Glomerular visceral epithelial cell (primary cell): ENCODE measurements around the gene TMEM151B.

Source experiments
- DNase-seq: peaks from one replicate; pipeline ENCODE4 v3.0.0-alpha.2; 2016; ENCODE audit errors: extremely low spot score

TMEM151B gene

DNA sequence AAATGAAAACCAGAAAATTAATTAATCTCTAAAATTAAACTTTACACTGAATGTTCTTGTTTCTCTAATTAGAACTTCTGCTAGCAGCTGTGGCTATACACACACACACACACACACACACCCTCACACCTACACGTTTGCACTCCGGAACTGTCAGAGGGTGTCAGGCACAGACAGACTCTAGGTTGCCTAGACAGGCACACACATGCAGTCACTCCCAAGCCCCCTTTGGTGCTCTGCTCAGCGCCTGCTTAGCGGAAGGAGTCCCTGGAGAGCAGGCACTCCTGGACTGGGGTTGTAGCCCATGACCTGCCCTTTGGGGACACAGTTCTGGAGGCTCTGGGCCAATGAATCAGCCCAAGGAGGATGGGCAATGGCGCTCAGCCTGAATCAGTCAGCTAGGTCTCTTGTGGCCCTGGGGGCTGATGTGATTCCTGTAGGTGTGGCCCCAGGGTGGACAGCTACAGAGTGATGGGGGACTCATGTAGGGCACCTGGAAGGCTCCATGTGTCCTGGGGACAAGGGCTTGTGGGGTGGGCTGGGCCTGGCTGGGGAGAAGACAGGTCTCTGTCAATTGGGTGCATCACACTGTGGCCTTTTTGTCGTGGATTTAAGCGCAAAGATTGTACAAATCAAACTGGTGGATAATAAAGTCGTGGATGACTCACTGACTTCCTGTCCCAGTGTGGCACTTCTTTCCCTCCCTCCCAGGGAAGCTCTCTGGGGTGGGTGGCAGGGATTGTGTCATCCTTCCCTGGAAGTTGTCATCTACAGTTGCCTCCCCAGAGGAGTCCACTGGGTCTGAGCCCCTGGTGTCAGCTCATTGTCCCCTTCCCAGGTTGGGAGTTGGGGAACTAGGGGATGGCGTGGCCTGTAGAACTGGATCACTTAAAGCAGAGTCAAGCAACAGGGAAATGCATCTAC, 8.8 kb downstream of the TMEM151B start:
- DNase-seq, result no peak

DNA sequence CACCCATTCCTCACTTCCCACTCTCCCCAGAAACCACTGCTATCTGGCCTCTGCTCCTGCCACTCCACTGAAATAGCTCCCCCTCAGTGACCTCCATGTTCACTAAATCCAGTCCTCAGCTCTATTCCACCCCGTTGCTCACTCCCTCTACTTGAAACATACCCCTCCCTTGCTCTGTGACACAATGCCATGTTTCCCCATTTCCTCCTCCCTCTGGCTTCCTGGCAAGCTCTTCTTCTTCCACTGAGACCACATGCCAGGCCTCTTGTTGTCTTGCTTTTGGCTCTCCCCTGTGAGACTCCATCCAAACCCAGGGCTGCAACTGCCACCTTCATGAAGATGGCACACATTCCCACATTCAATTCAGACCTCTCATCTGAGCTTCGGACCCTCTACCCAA, 13.9 kb downstream of the TMEM151B start:
- DNase-seq, result no peak

DNA sequence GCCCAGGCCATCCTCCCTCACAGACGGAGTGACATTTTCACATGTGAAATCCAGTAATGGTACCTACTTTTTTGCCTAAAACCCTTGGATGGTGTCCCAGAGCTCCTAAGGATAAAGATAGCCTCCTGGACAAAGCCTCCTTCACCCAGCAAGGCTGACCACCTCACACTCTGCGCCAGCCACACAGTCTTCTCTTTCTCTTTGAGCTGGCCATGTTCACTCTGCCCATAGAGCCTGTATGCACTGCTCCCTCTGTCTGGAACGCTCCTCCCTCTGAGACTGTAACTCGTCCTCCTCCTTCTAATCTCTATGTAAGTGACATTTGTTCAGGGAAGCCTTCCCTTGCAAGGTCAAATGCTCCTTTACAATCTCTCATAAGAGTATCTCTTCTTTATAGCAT, 14.6 kb downstream of the TMEM151B start:
- DNase-seq, result no peak

DNA sequence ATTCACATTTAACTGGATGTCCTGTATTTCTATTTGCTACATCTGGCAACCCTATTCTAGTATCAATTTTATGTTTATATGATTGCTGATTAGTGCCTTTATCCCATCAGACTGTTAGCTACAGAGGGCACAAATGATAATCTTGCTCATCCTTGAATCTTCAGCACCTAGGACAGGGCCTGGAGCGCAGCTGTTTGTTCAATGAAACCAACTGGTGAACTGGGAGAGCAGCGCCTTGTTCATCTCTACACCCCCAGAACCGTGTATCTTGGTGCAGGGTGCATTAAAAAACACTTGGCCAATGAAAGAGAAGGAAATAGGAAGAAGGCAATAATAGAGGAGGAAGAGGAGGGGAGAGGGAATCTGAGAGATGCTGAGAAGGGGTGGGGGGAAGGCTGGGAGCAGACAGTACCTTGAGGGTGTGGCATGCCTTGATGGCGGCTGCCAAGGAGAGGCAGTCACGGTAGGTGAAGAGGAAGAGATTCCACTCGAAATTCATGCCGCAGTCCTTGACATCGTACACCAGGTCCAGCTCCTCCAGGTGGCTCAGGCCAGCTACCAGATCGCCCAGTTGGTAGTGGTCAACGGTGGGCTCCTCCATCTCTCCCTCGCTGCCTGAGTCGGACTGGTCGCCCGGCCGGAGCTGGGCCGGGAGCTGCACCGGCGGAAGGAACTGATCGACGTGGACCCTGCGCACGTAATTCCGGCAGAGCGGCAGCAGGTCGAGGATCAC, 15.5 kb downstream of the TMEM151B start:
- no peak for DNase-seq

DNA sequence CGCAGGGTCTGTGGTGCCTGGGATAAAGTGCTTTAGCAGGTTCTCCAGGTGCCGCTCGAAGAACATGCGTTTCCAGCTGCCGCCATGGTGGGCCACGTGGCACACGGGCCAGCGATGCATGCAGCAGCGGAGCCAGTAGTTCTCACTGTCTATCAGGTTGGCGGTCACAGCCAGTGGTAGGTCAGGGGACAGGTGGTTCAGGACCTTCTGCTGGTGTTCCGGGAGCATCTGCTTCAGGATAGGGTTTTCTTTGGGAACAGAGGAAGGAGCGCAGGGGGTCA, 16.0 kb downstream of the TMEM151B start:
- DNase-seq, result no peak

DNA sequence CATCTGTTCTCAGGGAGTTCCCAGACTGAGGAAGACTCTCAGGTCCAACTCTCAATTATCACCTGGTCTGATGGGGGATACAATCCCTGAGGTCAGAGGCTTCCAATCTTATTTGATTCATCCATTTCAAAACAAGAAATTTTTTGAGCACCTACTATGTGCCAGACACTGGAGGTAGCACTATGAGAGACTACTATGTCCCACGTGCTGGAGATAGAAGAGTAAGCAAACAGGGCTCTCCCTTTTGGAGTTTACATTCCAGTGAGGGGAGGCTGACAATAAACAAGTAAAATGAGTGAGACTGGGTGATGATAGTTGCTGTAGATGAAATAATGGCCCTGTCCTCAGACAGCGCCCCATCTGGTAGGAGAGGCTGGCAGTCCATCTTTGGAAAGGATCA, 16.5 kb downstream of the TMEM151B start:
- no peak for DNase-seq

DNA sequence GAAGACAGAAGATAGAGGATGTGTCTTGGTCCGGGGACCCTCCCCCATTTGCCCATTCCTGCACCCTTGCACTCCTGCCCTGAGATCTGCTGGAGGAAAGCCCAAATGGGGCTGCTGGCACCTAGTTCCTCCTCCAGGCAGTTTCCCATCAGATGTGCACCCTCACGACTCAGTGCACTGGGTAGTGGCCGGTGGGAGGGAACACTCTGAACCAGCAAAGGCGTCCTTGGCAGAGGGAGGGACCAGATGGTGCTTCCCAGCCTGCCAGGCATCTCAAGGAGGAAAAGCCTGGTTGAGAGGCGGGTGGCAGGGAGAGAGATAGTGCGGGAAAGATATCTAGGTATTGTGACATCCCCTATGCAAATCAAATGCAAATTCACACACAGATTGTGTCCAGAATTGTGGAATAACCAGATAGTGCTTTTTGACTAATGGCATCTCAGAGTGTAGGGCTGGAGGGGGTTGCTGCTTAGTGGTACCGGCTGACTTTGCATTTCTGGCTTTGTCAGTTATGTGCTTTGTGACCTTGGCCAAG, 19.5 kb downstream of the TMEM151B start:
- no peak for DNase-seq

DNA sequence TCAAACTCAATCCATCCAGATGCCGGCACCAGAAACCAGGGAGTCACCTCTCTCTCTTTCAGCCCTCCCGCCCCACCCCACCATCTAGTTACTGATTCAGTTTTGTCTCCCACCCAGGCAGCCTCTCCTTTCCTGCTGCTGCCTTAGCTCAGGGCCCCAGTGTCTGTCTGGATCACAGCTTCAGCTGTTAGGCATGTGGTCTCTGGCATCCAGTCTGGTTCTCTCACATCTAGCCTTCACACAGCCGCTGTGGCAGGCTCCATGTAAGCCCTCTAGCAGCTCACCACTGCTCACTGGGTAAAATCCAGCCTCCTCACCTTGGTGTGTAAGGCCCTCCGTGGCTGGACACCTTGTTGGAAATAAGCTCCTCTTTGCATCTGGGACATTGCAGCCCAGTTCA, 21.6 kb downstream of the TMEM151B start:
- DNase-seq, result no peak

DNA sequence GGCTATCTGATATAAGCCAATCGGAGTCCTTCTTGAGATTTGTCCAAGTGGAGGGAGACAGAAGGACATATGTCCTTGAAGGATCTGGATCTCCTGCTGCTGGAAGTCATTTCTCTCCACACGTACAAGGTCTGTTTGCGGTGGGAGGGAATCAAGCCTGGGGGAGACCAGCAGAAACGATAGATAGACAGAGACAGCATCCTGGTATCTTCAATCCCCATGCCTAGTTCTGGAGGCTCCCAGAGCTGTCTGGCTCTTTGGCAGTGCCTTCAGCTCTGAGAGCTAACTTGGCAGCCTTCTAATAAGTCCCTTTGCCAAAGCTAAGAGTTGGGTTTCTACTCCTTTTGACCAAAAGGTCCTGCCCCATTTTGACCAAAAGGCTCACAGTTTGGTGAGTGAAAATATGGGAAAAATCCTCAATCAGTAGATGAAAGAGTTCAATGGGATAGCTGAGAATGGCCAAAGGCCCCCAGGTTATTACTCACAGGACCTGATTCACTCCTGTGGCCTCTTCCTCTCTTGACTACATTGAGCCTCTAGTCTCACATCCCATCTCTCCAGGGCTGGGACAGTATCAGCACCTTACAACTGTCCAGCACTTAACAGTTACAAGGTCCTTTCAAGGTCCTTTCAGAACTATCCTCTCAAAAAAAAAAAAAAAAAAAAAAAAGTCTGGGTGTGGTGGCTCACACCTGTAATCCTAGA, 22.6 kb downstream of the TMEM151B start:
- DNase-seq, result no peak

DNA sequence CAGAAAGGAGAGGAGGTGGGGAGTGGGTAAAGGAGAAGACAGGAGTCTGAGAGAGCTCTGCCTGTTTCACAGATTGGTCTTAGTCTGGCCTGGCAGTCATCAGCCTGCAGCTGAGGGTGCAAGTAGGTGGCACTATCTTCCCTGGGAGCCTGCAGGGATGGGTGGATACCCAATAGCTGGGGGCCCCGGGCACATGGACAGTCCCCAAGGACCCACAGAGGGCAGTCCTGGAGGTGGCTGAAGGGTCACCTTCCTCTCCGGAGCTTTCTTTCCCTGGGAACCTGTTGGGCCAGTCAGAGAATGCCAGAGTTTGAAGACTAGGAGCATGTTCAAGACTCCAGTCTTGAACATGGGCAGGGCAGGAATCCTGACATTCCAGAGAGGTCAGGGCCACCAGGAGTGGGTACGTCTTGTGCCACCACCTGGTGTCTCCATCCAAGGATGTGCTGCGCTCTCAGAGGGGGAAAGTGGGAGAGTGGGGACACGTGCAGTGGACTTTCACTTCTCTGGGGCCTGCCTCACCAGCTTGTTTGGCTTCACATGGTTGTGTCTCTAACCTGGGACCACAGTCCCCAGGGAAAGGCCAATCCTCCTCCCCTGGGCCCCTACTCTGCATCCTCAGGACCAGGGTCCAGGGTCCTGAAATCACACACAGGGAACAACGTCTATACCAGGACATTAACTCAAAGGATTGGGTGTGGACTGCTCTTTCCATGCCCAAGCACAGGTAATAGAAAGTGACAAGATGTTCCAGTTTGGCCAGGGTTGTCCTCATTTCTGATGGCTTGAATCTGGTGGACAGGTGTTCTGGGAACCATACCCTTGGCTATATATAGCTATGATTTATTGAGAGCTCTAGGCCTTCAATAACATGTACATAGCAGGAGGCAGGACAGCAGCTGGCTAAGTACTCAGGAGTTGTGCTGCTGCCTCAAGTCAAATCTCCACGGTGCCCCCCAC, 24.9 kb downstream of the TMEM151B start:
- DNase-seq, result no peak

DNA sequence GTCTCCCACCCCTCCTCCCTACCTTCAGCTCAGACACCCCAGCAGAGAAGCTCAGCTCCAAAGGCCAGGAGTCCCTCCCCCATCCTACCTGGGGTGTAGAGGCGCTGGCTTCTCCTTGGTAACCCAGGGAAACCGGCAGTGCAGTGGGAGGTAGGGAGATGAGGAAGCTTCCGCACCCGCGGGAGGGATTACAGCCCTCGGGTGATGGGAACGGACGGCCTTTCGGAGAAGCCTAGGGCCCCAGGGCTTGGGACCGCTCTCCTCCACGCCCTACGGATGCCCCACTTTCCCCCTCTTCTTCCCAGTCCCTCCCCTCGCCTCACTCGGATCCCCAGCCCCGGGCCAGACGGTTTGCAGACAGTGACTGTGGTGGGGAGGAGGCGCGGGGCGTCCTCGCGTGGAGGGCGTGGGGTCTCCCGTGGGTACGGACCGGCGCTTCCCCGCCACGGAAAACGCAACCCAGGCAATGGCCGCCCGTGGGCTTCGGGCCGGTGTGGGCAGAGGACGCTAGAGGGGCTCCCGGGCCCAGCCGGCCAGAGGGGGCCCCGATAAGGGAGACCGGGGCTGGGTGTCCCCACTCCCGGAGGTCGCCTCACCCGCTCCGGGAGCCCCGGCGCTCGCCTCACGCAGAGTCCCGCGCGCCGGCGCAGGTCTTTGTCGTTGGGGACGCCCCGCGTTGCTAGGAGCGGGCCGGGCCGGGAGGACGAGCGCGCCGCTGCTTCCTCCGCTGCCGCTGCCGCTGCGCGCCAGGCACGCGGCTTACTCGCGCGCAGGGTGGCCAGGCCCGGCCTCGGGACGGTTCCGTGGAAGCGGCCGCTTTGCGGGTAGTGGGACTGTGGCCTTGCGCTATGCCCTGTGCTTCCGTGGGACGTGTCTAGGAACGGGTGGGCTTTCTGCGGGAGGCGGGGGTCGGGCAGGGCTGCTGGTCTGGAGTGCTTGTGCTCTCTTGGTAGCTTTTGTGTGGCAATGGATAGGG, 27.1 kb downstream of the TMEM151B start:
- DNase-seq, result peak; percentile 27

DNA sequence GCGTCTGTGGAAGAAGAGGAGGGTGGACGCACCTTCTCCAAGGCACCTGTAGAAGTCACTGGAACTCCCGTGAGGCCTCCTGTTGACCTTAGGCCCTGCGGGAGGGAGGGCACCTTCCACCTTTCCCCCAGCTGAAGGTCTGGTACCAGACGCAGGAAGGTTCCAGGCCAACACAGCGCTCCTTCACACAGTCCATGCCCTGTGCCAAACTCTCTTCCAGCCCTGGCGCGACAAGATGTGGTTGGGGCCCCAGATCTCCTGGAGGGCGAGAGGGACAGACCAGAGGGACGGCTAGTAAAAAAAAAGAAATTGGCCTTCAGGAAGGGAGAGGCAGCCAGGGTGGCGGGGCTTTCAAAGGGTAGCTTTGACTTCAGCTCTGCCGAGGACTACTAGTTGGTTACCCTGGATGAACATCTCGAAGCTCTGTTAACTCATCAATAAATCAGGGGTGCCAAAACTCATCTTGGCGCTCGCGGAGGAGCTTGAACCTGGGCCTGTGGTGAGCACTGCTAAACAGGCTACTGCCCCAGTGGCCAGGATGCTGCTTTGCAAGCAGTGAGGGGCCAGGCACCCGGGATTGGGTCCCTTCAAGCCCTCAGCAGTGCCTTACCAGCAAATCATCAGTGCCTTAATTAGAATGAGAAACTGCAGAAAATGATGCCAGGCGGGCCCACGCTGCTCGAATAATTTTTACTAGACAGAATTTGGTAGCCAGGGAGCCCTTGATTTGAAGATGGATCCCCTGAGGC, 28.0 kb downstream of the TMEM151B start:
- no peak for DNase-seq

DNA sequence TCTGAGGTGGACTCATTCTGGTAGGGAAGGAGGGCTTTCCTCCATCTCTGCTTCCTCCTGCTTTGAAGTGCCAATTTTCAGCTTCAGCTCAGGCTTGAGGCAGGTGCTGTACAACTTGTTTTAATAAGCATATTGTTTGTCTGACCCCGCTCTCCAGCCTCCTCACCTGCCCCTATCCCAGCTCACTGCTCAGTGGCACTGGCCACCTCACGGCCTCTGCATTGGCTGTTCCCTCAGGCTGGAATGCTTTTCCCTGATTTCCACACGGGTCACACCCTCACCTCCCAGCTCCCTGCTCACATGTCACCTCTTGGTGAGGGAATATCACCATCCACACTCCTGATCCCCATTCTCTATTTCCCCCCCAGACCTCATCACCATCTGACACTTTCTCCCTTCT, 28.6 kb downstream of the TMEM151B start:
- no peak for DNase-seq

DNA sequence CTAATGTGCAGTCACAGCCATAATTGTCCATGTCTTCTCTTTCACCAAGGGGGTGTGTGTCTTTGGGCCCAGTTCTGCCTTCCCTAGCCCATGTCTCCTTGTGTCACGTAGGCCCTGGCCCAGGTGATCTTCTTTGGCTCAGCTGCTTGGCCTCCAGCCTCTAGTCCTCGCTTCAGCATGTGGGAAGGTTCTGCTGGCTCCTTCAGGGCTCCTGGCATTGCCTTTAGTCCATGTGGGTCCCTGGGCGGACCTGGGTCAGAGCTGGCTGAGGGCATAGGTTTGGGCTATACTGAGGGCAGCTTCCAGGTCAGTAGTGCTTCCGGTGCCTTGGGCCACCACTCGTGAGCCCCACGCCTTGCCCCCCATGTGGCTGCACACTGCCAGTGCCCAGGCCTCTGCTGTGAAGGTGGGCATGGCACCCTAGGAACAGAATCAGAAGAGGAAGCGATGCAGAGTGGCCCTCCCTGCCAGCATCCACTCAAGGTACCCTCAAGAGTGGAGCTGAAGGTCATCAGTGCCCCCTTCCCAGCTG, 30.1 kb downstream of the TMEM151B start:
- no peak for DNase-seq

DNA sequence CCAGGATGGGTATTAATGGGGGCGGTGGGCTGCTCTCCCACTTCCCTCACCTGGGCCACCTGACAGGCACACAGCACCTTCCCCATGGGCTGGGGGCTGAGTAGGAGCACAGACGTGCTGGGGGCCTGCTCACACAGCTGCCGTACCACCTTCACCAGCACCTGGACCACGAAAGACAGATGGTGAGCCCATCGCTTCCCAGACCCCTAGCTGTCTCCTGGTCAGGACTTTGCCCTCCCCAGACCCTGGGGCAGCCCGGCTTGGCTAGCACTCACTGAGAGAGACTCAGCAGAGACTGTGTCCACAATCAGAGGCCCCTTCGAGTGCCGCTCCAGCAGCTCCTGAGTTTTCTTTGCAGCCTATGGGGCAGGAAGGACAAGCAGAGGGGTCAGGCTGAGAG, 30.9 kb downstream of the TMEM151B start:
- no peak for DNase-seq

DNA sequence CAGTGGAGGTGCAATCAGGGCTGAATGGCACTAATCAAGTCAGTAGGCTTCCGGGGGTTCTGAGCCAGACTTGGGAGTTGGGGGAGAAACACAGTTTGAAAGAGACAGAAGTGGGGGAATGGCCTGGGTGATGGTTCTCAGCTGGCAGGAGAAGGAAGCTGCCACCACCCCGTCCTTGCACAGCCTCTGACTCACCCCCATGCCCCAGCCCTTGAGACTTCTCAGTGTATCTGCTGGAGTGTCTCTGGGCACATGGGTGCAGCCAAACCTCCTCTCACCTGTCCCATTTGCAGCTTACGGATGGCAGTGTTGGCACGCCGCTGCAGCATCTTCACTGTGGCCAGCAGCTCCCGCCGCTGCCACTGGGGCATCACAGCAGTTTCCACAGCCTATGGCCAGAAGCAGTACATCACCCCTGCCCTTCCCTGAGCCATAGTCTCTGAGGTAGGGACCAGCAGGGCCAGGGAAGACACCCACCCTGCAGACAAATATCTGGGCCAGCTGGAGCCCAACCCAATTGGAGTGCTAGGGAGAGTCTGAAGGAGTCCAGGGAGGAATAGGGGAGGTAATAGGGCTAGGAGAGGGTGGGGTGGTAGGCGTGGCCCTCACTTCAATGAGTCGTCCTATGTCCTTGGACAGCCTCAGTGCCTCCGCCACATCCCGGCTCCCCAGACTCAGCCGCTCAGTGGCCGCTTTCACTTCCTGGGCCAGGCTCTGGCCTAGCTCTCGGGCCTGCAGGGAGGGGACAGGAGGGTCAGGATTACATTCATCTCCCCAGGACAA, 31.7 kb downstream of the TMEM151B start:
- no peak for DNase-seq

DNA sequence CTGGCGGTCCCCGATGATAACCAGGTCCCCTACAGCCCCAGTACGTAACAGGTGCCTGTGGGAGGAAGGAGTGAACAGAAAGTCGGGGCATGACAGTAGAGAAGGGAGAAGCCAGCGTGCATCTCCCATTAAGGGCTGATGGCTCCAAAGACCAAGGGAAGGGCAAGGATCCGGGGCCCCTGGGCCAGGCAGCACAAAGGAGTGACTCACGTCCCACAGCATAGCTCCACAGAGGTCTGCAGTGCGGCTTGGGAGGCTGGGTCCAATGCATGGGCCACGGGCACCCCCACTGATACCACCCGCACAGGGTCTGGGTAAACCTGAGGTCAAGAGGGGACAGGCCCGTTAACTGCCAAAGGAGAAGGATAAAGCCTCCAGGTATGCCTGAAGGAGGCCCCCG, 32.6 kb downstream of the TMEM151B start:
- DNase-seq, result no peak

DNA sequence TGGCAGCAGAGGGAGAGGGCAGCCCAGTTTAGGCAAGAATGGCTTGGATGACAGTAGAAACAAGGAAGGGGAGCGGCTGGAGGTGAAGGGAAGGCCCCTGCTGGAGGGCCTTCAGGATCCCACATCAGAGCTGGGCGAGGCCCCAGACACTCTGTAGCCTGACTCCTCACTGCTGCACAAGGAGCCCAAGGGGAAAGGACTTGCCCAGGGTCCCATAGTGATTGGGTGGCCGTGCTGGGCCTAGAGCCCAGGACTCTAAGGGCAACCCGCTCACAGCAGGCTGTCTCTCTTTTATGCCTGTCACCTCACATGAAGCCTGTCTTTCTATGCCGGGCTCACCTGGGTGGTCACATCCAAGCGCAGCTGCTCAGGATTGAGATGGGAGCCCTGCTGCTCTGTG, 33.6 kb downstream of the TMEM151B start:
- DNase-seq, result no peak
